Fibroblast of the conjunctiva (primary cell): ENCODE measurements around the gene DOK3.

Experiments used
- DNase-seq: peaks from one replicate; pipeline ENCODE4 v3.0.0-alpha.2; 2010; ENCODE audit warnings: low read depth

Gene DOK3

GRCh38 chr5:177482359-177482795 lies 27.2 kb downstream of the DOK3 start:
- DNase-seq: no peak

- DNase-seq: no peak
Observed at GRCh38 chr5:177479774-177480173, 29.9 kb downstream of the DOK3 start.

- DNase-seq: no peak
Observed at GRCh38 chr5:177478711-177479646, 30.6 kb downstream of the DOK3 start.

GRCh38 chr5:177477701-177478477 lies 31.7 kb downstream of the DOK3 start:
- no peak for DNase-seq

- no peak for DNase-seq
Observed at GRCh38 chr5:177476531-177477233, 32.9 kb downstream of the DOK3 start.

GRCh38 chr5:177475563-177476427 lies 33.8 kb downstream of the DOK3 start:
- no peak for DNase-seq

GRCh38 chr5:177474846-177475562 lies 34.6 kb downstream of the DOK3 start:
- DNase-seq: no peak

- DNase-seq: no peak
Observed at GRCh38 chr5:177474002-177474476, 35.6 kb downstream of the DOK3 start.

- no peak for DNase-seq
Observed at GRCh38 chr5:177473443-177474001, 36.1 kb downstream of the DOK3 start, which contains the start of gene DBN1. DBN1 (minus strand) TSS chr5:177473634; CDS start chr5:177473521, 113 bp downstream.

- DNase-seq: no peak
Observed at GRCh38 chr5:177472460-177473442, 36.9 kb downstream of the DOK3 start.

- no peak for DNase-seq
Observed at GRCh38 chr5:177471610-177472356, 37.8 kb downstream of the DOK3 start.

- DNase-seq: no peak
Observed at GRCh38 chr5:177470759-177471536, 38.7 kb downstream of the DOK3 start.

- DNase-seq: no peak
Observed at GRCh38 chr5:177469750-177470525, 39.7 kb downstream of the DOK3 start.

- no peak for DNase-seq
Observed at GRCh38 chr5:177468685-177469628, 40.7 kb downstream of the DOK3 start.

GRCh38 chr5:177468329-177468684 lies 41.3 kb downstream of the DOK3 start:
- no peak for DNase-seq
